GM12801 (cell line): ENCODE measurements around the gene HSD3B2.

Source experiments
- CTCF ChIP-seq: IDR thresholded peaks from one replicate; pipeline ENCODE4 v1.5.1; 2011; ENCODE audit warnings: control low read depth; ENCODE audit not compliant: insufficient read length; ENCODE audit errors: extremely low read depth

HSD3B2 gene

GRCh38 chr1:119452091-119452490 is 37.1 kb downstream of the HSD3B2 start:
- no peak for TF ChIP-seq CTCF

- no peak for TF ChIP-seq CTCF
Observed at GRCh38 chr1:119453021-119453420, 38.1 kb downstream of the HSD3B2 start.

GRCh38 chr1:119462964-119463363 is 48.0 kb downstream of the HSD3B2 start:
- TF ChIP-seq CTCF, result no peak

GRCh38 chr1:119463569-119463968 is 48.6 kb downstream of the HSD3B2 start:
- TF ChIP-seq CTCF, result no peak

- TF ChIP-seq CTCF, result no peak
Observed at GRCh38 chr1:119466445-119466844, 51.5 kb downstream of the HSD3B2 start.

GRCh38 chr1:119467219-119467618 is 52.3 kb downstream of the HSD3B2 start:
- no peak for TF ChIP-seq CTCF

- no peak for TF ChIP-seq CTCF
Observed at GRCh38 chr1:119467857-119468668, 53.1 kb downstream of the HSD3B2 start.

GRCh38 chr1:119469741-119470140 is 54.8 kb downstream of the HSD3B2 start:
- no peak for TF ChIP-seq CTCF
